Measurements from ENCODE around the gene CADM2. TPM values are rescaled to one million over a fixed set of nuclear protein-coding genes. Genes with fewer than 3 reads are reported as not detected.

The CADM2 gene
- total RNA-seq, 1 donor = not detected

DNA sequence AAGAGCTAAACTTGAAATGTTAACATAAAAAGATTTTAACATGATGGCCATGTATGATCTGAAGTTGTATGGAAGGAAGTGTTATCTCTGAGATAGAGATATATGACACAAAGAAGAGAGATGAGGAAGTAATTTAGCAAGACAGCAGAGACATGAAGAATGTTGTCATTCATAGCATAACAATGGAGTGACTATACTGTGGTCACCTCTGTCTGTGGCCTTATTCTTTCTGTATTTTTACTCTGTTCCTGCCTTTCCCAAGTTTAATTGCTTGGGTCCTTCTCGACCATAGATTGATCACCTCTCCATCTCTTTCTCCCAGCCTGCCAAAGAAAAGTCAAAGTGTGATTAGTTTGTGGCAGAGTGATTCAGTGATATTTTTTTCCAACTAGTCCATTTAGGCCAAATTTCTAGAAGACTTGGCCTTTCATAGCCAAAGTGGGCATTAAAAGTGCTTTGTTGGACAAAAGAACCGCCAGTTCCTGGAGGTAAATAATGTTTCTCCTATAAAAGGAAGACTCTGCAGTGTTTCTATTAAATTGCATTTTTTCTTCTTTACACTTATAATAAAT lies 711.9 kb downstream of the CADM2 start:
- Histone ChIP-seq H3K27ac (ENCODE audit: low read depth, low read length) (no peak overlapping the region), H3K4me1 (ENCODE audit: insufficient read depth, low read length) (no peaks in the 10 kb centered on the region), H3K4me3 (ENCODE audit: insufficient read depth, low read length) (no peak overlapping the region), H2AFZ (ENCODE audit: low read length) (no peak overlapping the region), H3K9me3 (ENCODE audit: low read depth, low read length) (no peaks in the 10 kb centered on the region), H3K4me2 (ENCODE audit: insufficient read depth, low read length) (no peak overlapping the region), H3K79me2 (ENCODE audit: insufficient read depth, low read length) (no peaks in the 10 kb centered on the region), H3K27me3 (ENCODE audit: insufficient read depth, low read length) (no peaks in the 10 kb centered on the region), H3K36me3 (ENCODE audit: insufficient read depth, low read length) (no peaks in the 10 kb centered on the region), H4K20me1 (ENCODE audit: insufficient read depth, low read length) (no peaks in the 10 kb centered on the region)
- no peak for DNase-seq (ENCODE audit: insufficient read length, low spot score, missing footprints)
- TF ChIP-seq CTCF (IDR thresholded peaks at IDR 0.05; ENCODE audit: extremely low read depth, low read depth, low read length) = no peak

DNA sequence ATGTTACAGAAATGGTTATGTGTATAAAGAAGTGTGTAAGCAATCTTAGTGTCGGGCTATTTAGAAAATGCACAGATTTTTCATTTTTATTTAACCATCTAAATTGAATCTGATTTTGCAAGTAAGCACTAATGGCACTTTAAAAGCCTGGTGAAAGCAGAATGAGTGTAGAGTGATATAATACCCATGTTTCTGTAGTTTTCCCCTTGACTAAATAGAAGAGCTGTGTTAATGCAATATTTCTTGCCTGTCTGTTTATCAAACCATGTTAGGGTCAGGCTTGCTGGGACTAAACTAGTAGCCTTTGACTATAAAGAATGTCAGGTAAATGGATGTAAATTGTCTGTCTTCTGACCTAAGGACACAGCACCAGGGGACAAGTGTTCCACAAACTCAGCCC lies 714.0 kb downstream of the CADM2 start:
- DNase-seq (ENCODE audit: insufficient read length, low spot score, missing footprints) = no peak
- no peaks in the 10 kb centered on the region for H3K36me3 ChIP-seq (ENCODE audit: insufficient read depth, low read length)
- no peak for TF ChIP-seq CTCF (IDR thresholded peaks at IDR 0.05; ENCODE audit: extremely low read depth, low read depth, low read length)
- no peaks in the 10 kb centered on the region for H3K9me3 ChIP-seq (ENCODE audit: low read depth, low read length)
- no peak overlapping the region for H3K4me3 ChIP-seq (ENCODE audit: insufficient read depth, low read length)
- no peak overlapping the region for H3K4me2 ChIP-seq (ENCODE audit: insufficient read depth, low read length)
- no peaks in the 10 kb centered on the region for H3K4me1 ChIP-seq (ENCODE audit: insufficient read depth, low read length)
- no peaks in the 10 kb centered on the region for H4K20me1 ChIP-seq (ENCODE audit: insufficient read depth, low read length)
- H3K27ac ChIP-seq (ENCODE audit: low read depth, low read length) = no peak overlapping the region
- no peaks in the 10 kb centered on the region for H3K27me3 ChIP-seq (ENCODE audit: insufficient read depth, low read length)
- no peaks in the 10 kb centered on the region for H3K79me2 ChIP-seq (ENCODE audit: insufficient read depth, low read length)
- H2AFZ ChIP-seq (ENCODE audit: low read length) = no peak overlapping the region

GRCh38 chr3:85678713-85679112 lies 719.9 kb downstream of the CADM2 start:
- no peak for DNase-seq (ENCODE audit: insufficient read length, low spot score, missing footprints)
- no peaks in the 10 kb centered on the region for H3K79me2 ChIP-seq (ENCODE audit: insufficient read depth, low read length)
- H3K9me3 ChIP-seq (ENCODE audit: low read depth, low read length) = no peaks in the 10 kb centered on the region
- H3K36me3 ChIP-seq (ENCODE audit: insufficient read depth, low read length) = no peaks in the 10 kb centered on the region
- H3K4me2 ChIP-seq (ENCODE audit: insufficient read depth, low read length) = no peak overlapping the region
- no peak overlapping the region for H3K4me3 ChIP-seq (ENCODE audit: insufficient read depth, low read length)
- no peak for TF ChIP-seq CTCF (IDR thresholded peaks at IDR 0.05; ENCODE audit: extremely low read depth, low read depth, low read length)
- H3K27me3 ChIP-seq (ENCODE audit: insufficient read depth, low read length) = no peaks in the 10 kb centered on the region
- H3K4me1 ChIP-seq (ENCODE audit: insufficient read depth, low read length) = no peaks in the 10 kb centered on the region
- H3K27ac ChIP-seq (ENCODE audit: low read depth, low read length) = no peak overlapping the region
- no peaks in the 10 kb centered on the region for H4K20me1 ChIP-seq (ENCODE audit: insufficient read depth, low read length)
- no peak overlapping the region for H2AFZ ChIP-seq (ENCODE audit: low read length)

DNA sequence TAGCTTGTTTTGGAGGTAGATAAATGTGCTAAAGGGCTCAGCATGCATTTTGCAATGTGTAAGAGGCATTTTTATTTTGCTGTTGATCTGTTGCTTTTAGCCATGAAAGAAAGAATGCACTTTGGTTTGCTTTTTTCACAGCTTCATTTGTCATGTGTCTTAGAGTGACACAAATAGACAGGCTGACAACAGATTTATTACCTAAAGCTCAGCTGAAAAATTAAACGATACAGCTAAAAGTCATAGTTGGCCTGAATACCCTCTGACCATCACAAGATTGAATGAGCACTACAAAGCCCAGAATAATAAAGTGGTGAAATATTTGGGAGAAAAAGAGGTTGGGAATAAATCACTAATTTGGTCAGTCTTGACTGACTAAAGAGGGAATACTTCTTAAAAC lies 723.1 kb downstream of the CADM2 start:
- Histone ChIP-seq H3K4me3 (ENCODE audit: insufficient read depth, low read length) (no peak overlapping the region), H3K36me3 (ENCODE audit: insufficient read depth, low read length) (no peaks in the 10 kb centered on the region), H3K27me3 (ENCODE audit: insufficient read depth, low read length) (no peaks in the 10 kb centered on the region), H3K27ac (ENCODE audit: low read depth, low read length) (no peak overlapping the region), H3K4me2 (ENCODE audit: insufficient read depth, low read length) (no peak overlapping the region), H2AFZ (ENCODE audit: low read length) (no peak overlapping the region), H3K4me1 (ENCODE audit: insufficient read depth, low read length) (no peaks in the 10 kb centered on the region), H3K9me3 (ENCODE audit: low read depth, low read length) (no peaks in the 10 kb centered on the region), H4K20me1 (ENCODE audit: insufficient read depth, low read length) (no peaks in the 10 kb centered on the region), H3K79me2 (ENCODE audit: insufficient read depth, low read length) (no peaks in the 10 kb centered on the region)
- TF ChIP-seq CTCF (IDR thresholded peaks at IDR 0.05; ENCODE audit: extremely low read depth, low read depth, low read length) = no peak
- no peak for DNase-seq (ENCODE audit: insufficient read length, low spot score, missing footprints)

All from osteoblast (primary cell).